Measurements from ENCODE around the gene DCLRE1A. TPM values are rescaled to one million over a fixed set of nuclear protein-coding genes. Genes with fewer than 3 reads are reported as not detected.

The DCLRE1A gene
- total RNA-seq, 1 experiment from 2014 or later = 8.4 TPM

DNA sequence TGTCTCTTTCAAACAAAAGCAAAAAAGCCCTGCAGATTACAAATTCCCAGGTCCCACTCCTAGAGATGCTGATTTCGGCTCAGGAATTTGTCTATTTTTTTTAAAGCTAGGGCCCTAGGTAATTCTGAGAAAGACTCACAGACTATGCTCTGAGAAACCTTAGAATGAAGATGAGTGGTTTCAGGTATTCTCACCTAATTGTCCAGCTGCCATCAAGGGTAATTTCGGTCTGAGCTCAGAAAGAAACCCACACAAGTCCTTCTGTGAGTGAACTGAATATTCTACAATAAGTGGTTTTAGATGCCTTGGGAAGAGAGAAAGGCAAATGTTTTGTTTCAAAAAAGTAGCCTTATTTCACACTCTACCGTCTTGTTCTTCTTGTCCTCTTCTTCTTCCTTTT is 45.7 kb downstream of the DCLRE1A start:
- in situ Hi-C loops (cut with HindIII; ENCODE audit: low sequenced_read_pairs) = no loop called here
- DNase-seq (ENCODE audit: low spot score) = no peak

- DNase-seq (ENCODE audit: low spot score) = no peak
- in situ Hi-C loops (cut with HindIII; ENCODE audit: low sequenced_read_pairs) = no loop called here
Observed at GRCh38 chr10:113806503-113806902, 47.4 kb downstream of the DCLRE1A start.

- in situ Hi-C loops (cut with HindIII; ENCODE audit: low sequenced_read_pairs) = no loop called here
- DNase-seq (ENCODE audit: low spot score) = no peak
Observed at GRCh38 chr10:113802997-113803396, 50.9 kb downstream of the DCLRE1A start.

- no peak for DNase-seq (ENCODE audit: low spot score)
- in situ Hi-C loops (cut with HindIII; ENCODE audit: low sequenced_read_pairs) = no loop called here
Observed at GRCh38 chr10:113801569-113801968, 52.3 kb downstream of the DCLRE1A start.

DNA sequence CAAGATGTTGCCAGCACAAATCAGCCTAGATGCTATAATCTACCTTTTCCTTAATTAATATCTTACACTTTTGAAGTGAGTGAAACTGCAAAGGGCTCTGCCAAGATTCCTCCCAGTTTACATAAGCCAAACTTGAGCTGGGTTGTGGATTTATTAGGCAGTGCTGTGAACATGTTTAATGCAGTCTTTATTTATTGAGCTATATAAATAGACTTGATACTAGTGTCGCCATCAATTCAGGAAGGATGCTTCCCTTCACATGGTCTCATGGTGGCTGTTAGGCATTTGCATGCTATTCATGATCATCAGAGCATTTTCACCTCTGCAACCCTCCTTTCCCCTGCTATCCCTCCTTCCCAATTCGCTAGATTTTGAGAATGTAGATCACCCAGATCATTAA is 62.2 kb downstream of the DCLRE1A start:
- DNase-seq (ENCODE audit: low spot score) = no peak

GRCh38 chr10:113788604-113789083 is 65.2 kb downstream of the DCLRE1A start:
- in situ Hi-C loops (cut with HindIII; ENCODE audit: low sequenced_read_pairs) = no loop called here
- no peak for DNase-seq (ENCODE audit: low spot score)

More for the DNA sequence above, 62.2 kb downstream of the DCLRE1A start:
- in situ Hi-C loops (cut with HindIII; ENCODE audit: low sequenced_read_pairs) = no loop called here

Other genes with a start within 250 kb of the DCLRE1A start
- not detected in 2 replicates for gene NRAP, start 190.0 kb downstream of the DCLRE1A start, total RNA-seq (2014; rRNA removed; shearing (Covaris generic))
- 13.0 and 15.5 TPM in 2 replicates for gene CASP7, start 174.2 kb downstream of the DCLRE1A start, total RNA-seq (2014; rRNA removed; shearing (Covaris generic))
- gene PLEKHS1, start 102.4 kb downstream of the DCLRE1A start, total RNA-seq (2014; rRNA removed; shearing (Covaris generic)) = not detected in 2 replicates
- 12.3 and 21.0 TPM in 2 replicates for gene NHLRC2, start 579 bp upstream of the DCLRE1A start, total RNA-seq (2014; rRNA removed; shearing (Covaris generic))
- 4.1 and 4.8 TPM in 2 replicates for gene ADRB1, start 189.8 kb upstream of the DCLRE1A start, total RNA-seq (2014; rRNA removed; shearing (Covaris generic))